ENCODE measurements around the gene MLLT3. TPM values are rescaled to one million over a fixed set of nuclear protein-coding genes. Genes with fewer than 3 reads are reported as not detected.

MLLT3 gene
- total RNA-seq, 1 donor from 2014 or later = 79.1 TPM

- DNase-seq (ENCODE audit: low read depth) = peak; percentile 36
Observed at GRCh38 chr9:20353931-20354652, 268.2 kb downstream of the MLLT3 start.

- peak; percentile 72 for DNase-seq (ENCODE audit: low read depth)
Observed at GRCh38 chr9:20353524-20353923, 268.8 kb downstream of the MLLT3 start.

GRCh38 chr9:20352591-20352990 lies 269.7 kb downstream of the MLLT3 start:
- DNase-seq (ENCODE audit: low read depth) = no peak

GRCh38 chr9:20351715-20352114 lies 270.6 kb downstream of the MLLT3 start:
- DNase-seq (ENCODE audit: low read depth) = no peak

- no peak for DNase-seq (ENCODE audit: low read depth)
Observed at GRCh38 chr9:20349568-20349967, 272.7 kb downstream of the MLLT3 start.

GRCh38 chr9:20343325-20343724 lies 279.0 kb downstream of the MLLT3 start:
- no peak for DNase-seq (ENCODE audit: low read depth)

- no peak for DNase-seq (ENCODE audit: low read depth)
Observed at GRCh38 chr9:20340511-20340861, 281.8 kb downstream of the MLLT3 start.

GRCh38 chr9:20335668-20336332 lies 286.5 kb downstream of the MLLT3 start:
- no peak for DNase-seq (ENCODE audit: low read depth)

GRCh38 chr9:20333991-20334390 lies 288.3 kb downstream of the MLLT3 start:
- no peak for DNase-seq (ENCODE audit: low read depth)

GRCh38 chr9:20331095-20331685 lies 291.1 kb downstream of the MLLT3 start:
- no peak for DNase-seq (ENCODE audit: low read depth)

- DNase-seq (ENCODE audit: low read depth) = no peak
Observed at GRCh38 chr9:20330688-20331087, 291.6 kb downstream of the MLLT3 start.

- no peak for DNase-seq (ENCODE audit: low read depth)
Observed at GRCh38 chr9:20326516-20326915, 295.8 kb downstream of the MLLT3 start.

- DNase-seq (ENCODE audit: low read depth) = no peak
Observed at GRCh38 chr9:20325008-20325407, 297.3 kb downstream of the MLLT3 start.

GRCh38 chr9:20322212-20322611 lies 300.1 kb downstream of the MLLT3 start:
- DNase-seq (ENCODE audit: low read depth) = no peak

- peak; percentile 15 for DNase-seq (ENCODE audit: low read depth)
Observed at GRCh38 chr9:20321423-20322082, 300.7 kb downstream of the MLLT3 start.

GRCh38 chr9:20320921-20321320 lies 301.4 kb downstream of the MLLT3 start:
- no peak for DNase-seq (ENCODE audit: low read depth)

GRCh38 chr9:20319641-20320337 lies 302.5 kb downstream of the MLLT3 start:
- peak; percentile 59 for DNase-seq (ENCODE audit: low read depth)

GRCh38 chr9:20319241-20319640 lies 303.1 kb downstream of the MLLT3 start:
- no peak for DNase-seq (ENCODE audit: low read depth)

- DNase-seq (ENCODE audit: low read depth) = no peak
Observed at GRCh38 chr9:20317701-20318100, 304.6 kb downstream of the MLLT3 start.

GRCh38 chr9:20316372-20316771 lies 305.9 kb downstream of the MLLT3 start:
- DNase-seq (ENCODE audit: low read depth) = no peak

GRCh38 chr9:20315677-20316076 lies 306.6 kb downstream of the MLLT3 start:
- peak; percentile 71 for DNase-seq (ENCODE audit: low read depth)
